ENCODE measurements around the gene EGLN3.

EGLN3 gene

DNA sequence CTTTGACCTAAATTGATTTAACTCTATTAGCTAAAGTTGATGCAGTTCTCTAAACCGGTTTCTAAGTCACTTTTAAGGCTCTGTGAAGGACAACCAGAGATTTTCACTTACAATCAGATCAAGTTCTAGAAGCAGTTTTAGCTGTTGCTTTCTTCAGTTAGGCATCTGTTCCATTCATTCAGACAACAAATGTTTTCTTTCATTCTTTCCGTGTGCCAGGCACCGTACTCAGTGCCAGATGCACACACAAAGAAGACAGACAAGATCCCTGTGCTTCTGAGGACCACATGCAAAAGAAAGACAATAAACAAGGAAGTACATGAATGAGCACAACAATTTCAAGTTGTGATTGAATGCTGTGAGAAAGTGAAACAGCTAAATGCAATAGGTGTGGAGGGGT lies 11.1 kb upstream of the EGLN3 start:
- no peak for DNase-seq

DNA sequence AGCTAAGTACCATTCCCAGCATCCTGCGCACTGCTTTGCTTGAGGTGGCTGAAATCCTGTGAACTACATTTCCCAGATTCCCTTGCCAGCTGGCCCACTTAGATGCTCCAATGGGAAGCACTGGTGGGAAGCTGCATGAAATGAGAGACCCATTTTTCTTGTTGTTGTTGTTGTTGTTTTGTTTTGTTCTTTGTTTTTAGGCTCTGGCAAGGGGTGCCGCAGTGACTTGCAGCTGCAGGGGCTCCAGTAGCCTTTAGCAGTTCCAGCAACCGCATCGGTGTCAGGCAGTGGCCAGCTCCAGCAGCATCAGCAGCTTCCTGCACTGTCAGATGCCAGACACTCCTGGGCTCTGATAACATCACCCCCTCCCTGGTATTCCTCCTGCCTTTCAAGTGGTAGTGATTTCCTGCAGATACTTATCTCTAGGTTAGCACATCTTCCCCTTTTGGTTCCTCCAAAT lies 8.8 kb upstream of the EGLN3 start:
- no peak for DNase-seq

DNA sequence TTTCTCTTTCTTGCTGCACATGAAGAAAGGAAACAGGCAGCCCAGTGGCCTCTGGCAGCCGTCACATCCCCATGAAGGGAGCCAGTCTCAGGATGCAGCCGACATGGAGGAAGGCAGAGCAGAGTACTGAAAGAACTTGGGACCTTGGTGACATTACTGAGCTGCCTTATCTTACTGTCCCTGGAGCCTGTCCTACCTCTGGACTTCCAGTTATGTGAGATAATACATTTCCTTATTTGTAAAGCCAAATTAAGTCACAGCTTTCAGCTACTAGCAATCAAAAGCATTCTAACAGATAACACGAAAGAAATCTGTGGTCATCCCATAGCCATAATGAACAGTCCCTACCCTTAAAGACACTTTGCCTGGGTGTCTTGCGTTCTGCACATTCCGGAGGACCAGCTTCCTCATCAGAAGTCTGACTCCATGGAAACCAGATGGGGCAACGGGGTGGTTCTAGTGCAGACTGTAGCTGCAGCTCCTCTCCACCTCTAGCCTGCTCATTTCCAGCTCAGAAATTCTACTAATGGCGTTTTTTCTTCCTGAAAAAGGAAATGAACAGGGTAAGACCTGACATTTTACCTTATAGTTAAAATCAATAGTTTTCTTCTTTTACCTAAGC lies 7.8 kb upstream of the EGLN3 start:
- no peak for DNase-seq

DNA sequence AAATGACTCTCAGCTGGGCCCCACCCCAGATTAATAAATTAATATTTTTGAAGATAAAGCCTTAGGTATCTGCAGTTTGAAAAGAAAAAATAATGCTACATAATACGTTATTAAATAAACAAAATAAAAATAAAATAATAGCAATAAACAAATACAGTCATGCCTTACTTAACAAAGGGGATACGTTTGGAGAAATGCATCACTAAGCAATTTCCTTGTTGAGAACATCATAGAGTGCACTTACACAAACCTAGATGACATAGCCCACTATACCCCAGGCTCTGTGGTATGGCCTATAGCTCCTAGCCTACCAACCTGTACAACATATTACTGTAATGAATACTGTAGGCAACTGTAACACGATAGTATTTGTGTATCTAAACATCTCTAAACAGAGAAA lies 7.1 kb upstream of the EGLN3 start:
- DNase-seq = no peak

GRCh38 chr14:33957299-33957698 lies 6.4 kb upstream of the EGLN3 start:
- DNase-seq = no peak

- no peak for DNase-seq
Measured at GRCh38 chr14:33956640-33957039, 5.8 kb upstream of the EGLN3 start.

DNA sequence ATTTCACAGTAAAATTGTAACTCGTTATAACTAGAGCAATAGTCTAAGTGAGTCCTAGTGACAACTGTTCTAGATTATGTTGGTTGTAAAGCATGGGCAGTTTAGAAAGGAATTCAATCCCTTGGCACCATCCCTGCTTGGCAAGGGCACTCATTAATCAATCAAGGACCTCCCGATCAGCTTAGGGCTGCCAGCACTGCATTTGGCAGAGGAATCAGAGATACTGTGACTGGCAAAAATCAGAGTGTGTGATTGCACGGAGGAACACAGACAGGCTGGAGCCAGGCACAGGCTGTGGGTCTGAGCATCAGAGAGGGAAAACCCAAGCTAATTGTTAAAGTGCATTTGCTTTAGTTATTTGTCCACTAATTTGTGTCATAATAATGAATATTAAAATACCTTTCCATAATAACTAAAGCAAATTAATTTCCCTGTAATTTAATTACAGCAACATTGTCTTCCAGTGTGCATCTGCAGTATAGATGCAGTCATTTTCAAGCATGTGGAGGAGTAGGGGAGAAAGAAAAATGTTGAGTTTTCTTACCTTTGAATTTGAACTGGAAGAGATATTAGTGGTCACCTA lies 3.2 kb upstream of the EGLN3 start:
- DNase-seq = no peak

GRCh38 chr14:33952541-33952940 lies 1.7 kb upstream of the EGLN3 start:
- no peak for DNase-seq

DNA sequence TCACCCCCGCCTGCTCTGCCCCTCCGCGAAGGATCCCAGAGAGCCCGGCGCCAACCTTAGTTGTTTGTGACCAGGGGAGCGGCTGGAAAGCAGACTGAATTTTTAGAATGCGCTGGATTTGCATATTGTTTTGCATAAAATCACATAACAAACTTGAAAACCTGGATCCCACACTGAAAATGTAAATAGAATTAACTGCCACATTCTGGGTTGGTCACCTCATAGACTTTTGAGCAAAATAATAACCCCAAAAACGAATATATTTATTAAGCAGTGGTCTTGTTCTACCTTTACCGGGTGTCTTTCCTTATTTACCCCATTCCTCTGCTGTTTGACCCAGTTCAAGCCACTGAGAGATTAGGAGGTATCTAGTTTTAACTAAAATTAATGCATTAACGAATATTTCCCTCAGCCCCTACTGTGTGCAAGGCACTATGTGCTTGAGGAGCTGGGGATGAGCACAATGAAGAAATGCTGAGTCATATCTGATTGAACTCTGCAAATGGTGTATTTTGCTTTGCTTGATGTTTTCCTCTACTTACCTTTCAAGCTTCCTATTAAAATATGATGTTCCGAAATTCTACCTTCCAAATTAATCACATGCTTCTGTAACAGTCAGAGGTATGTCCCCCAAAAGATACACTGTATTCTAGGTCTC lies 438 bp upstream of the EGLN3 start:
- DNase-seq = no peak

- DNase-seq = no peak
Measured at GRCh38 chr14:33949411-33949893, 1.4 kb downstream of the EGLN3 start.

DNA sequence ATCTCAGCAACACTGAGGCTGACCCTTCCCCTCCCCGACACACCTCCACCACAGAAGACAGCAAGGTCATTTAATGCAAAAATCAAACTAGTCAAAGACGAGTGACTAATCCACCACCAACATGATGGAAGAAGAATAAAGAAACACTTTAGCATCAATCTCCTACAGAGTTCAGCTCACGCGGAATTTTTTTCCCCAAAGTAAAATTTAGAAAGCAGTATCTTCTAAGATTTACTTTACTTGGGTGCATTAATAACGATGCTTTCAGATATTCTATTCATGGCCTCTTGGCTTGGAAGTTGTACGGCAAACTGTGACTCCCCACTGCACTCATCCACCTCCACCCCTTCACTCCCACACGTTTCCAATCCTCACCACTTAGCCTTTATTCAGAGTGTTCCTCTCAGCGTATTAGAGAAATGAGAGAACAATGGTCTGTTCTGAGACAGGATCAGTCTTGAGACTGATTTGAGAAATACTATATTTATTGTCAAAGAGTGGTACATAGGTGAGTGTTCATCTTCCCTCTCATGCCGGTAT lies 1.9 kb downstream of the EGLN3 start:
- no peak for DNase-seq

DNA sequence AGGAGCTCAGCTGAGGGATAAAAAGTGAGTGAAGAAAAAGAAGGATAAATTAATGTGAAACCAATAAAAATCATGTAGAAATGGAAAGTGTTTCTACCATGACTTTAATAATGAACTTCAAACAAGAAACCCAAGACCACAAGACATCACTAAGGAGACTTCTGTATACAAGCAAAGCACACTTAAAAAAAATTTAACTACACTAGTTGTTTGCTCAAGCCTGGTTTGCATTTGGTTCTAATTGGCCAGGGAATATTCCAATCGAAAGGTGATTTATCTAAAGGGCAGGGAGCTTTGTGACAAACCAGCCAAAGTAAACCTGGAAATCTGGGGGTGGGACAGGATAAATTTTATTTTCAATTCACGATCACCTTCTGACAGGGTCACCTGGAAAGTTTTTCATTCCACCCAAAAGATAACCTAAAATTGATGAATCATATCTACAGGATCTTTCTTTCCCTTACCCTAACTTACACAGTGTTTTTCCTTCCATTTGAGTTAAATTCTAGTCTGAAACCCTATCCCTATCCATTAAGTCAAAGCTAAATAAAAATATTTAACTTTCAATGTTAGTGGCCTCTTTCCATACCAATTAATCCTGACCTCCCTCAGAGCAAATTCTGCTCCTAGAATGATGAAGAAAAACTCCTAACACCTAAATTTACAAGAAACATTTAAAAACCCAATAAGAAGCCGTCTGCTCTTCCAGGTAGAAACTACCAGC lies 2.6 kb downstream of the EGLN3 start:
- no peak for DNase-seq

GRCh38 chr14:33946679-33947476 lies 4.0 kb downstream of the EGLN3 start:
- peak in 1 of 5 donors; percentile 15 for DNase-seq

GRCh38 chr14:33945210-33946088 lies 5.4 kb downstream of the EGLN3 start:
- DNase-seq = no peak

DNA sequence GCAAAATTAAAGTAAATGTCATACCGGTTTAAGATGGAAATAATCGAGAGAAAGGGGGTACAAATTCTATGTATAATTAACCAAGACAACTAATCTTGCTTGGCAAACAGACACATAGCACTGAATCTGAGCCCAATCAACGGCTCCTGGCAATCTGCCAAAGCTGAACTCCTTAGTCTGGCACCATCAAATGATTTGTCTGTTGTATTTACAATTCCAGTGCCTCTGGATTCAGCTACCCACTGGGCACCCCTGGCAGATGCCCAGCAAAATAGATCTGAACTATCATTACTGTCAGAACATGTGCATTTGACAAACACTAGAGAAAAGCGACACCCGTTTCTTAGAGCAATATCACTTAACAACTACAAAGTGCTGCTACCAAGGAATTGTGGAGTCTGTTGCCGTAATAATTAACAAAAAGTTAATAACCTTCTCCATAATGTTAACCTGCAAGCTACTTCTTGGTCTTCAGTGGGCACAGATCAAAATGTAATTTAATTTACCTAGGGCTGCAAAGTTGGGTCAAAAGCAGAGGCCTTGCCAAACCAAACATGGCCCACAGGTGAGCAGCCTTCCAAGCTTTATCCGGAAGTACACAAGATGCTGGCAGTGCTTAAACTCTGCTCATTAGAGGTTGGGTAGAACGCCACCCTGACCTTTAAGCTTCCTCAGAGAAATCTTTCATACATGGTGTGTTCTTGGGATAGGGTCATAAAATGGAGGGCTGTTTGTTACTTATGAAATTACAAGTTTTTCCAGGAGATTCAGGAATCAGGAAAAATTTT lies 7.6 kb downstream of the EGLN3 start:
- DNase-seq = no peak

DNA sequence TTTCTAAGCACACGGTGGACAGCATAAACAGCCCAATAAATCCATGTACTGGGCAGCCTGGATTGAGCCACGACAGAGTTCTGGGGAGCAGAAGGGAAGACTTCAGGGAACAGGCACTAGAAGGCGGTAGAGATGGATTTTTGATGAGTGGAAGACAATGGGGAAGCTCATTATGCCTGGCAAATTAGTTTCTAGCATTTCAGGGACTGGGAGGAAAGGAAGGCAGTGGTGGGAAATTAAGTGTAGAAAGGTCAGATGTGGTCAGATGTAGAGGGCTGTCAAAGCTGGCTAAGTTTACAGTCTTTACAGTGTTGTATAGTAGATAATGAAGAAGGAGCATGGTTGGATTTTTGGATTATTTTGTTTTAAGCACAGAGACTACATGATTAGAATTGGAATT lies 9.2 kb downstream of the EGLN3 start:
- DNase-seq = no peak

GRCh38 chr14:33940561-33941011 lies 10.3 kb downstream of the EGLN3 start:
- DNase-seq = no peak

DNA sequence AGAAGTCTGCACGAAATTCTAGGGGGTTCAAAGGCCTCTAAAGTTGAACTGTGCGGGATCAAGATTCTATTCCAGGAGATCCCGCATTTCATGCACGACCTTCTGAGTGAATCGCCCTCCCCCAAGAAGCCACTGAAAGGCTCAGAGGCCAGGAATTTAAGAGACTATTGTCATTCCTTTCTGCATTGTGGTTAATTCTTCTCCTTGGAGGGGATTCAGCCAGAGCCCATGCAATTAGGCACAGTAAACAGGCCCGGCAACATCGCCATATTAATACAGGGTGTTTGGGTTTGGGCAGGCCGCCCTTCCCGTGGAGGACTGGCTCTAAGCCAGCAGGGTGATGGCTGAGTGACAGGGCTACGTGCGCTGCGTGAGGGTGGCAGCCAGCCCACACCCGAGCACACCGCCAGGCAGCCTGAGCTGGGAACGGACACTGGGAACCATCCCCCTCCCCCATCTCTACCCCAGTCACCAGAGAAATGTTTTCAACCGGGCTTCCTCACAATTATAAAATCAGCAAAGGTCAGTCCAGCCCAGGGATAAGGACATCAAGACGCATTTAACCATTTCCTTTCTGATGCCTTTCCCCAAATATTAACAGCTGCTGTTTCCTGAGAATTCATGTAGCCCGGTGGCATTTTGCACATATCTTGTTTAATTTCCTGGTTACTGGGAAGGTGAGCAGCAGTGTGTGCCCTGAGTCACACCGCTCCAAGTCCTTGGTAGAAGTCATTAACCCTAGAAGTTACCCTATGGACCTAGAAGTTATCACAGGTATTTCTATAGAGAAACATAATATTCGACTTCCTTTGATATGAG lies 12.5 kb downstream of the EGLN3 start:
- no peak for DNase-seq

- no peak for DNase-seq
Measured at GRCh38 chr14:33936391-33936790, 14.5 kb downstream of the EGLN3 start.

DNA sequence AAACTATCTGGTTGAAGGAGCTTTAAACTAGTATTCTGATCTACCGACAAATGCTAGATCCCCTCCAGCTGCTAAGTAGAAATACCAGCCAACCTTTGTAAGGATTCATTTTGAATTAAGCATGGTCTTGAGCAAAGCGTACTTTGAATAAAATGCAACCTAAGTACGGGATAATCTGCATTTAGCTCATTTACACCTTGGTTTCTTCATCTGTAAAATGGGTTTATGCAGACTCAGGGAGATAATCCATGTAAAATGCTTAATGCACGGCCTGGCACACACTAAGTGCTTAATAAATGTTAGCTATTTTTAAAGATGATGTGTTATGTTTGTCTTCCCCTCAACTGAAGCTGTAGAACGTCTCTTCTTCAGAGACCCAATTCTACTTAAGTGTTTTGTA lies 15.9 kb downstream of the EGLN3 start:
- DNase-seq = no peak
